Right lobe of liver (tissue), 4 donors: Measurements from ENCODE around the gene WDFY2.

Source experiments
- POLR2A ChIP-seq: fragments of 450-650 bp; IDR thresholded peaks from one replicate; pipeline ENCODE4 v1.6.1; 2017; ENCODE audit warnings: antibody characterized with exemption, mild to moderate bottlenecking
- TF ChIP-seq, protein P1 (sequence below), 4 donors: fragments of 200-600 bp in 3 of 4; fragments of 450-650 bp in 1 of 4; IDR thresholded peaks; one replicate each; pipeline versions ENCODE4 v1.5.1 to v1.8.0; 2016 to 2022; ENCODE audit warnings: antibody characterized with exemption in 4 of 4, mild to moderate bottlenecking in 2 of 4
- donor health status: DM: no; HTN: no; CAD: no.
- donor health status: DM: no; HTN: no; CAD: no.
- donor health status: DM: no; HTN: yes; CAD: no.

DNA sequence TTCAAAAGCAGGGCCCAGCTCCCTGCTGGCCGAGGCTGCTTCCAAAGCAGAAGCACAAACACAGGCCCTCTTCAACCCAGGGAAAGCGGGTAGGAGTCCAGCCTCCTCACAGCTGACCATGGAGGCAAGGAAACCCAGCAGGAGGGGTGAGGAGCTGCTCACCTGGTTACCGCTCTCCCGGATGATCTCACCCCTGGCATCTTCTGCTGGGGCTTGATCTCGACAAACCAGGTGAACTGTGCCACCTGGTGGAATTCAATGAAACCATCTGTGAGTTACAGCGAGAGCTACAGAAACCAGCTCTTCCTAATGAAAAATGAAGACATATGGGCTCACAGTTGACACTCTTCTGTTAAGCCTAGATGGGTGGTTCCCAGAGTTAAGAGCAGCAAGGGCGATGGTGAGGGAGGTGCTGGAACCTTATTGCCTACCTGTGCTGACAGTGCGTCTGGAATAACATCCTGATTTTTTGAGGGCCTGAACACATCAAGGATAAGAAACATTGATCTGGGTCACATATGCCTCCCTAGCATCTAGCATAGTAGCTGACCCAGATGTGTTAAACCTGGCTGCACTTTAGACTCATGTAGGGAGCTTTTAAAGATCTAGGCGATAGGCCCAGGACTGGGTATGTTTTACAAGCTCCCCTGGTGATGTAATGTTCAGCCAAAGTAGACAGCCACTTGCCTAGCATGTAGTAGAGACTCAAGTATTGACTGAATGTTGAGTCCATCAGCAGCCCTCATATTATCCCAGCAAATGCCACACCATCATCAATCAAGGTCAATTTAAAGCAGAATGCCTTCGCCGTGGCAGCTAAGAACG, 213.6 kb downstream of the WDFY2 start:
- TF ChIP-seq, protein P1, sequence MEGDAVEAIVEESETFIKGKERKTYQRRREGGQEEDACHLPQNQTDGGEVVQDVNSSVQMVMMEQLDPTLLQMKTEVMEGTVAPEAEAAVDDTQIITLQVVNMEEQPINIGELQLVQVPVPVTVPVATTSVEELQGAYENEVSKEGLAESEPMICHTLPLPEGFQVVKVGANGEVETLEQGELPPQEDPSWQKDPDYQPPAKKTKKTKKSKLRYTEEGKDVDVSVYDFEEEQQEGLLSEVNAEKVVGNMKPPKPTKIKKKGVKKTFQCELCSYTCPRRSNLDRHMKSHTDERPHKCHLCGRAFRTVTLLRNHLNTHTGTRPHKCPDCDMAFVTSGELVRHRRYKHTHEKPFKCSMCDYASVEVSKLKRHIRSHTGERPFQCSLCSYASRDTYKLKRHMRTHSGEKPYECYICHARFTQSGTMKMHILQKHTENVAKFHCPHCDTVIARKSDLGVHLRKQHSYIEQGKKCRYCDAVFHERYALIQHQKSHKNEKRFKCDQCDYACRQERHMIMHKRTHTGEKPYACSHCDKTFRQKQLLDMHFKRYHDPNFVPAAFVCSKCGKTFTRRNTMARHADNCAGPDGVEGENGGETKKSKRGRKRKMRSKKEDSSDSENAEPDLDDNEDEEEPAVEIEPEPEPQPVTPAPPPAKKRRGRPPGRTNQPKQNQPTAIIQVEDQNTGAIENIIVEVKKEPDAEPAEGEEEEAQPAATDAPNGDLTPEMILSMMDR (IDR thresholded peaks at IDR 0.05): peak; percentile 53 to 60 (median 54)
- no peak for TF ChIP-seq POLR2A
